ENCODE measurements around the gene FGD3. TPM values are rescaled to one million over a fixed set of nuclear protein-coding genes. Genes with fewer than 3 reads are reported as not detected.

The FGD3 gene
- total RNA-seq, 1 donor: not detected

- no peaks in the 10 kb centered on the region for H3K4me1 ChIP-seq (ENCODE audit: insufficient read depth, low read length)
- H2AFZ ChIP-seq (ENCODE audit: low read length): no peak overlapping the region
- DNase-seq (ENCODE audit: insufficient read length, low spot score, missing footprints): no peak
- peaks cover 10% of the 10 kb centered on the region for H3K27me3 ChIP-seq (ENCODE audit: insufficient read depth, low read length)
- H3K79me2 ChIP-seq (ENCODE audit: insufficient read depth, low read length): no peaks in the 10 kb centered on the region
- H3K4me3 ChIP-seq (ENCODE audit: insufficient read depth, low read length): no peak overlapping the region
- H3K27ac ChIP-seq (ENCODE audit: low read depth, low read length): no peak overlapping the region
- TF ChIP-seq CTCF (IDR thresholded peaks at IDR 0.05; ENCODE audit: extremely low read depth, low read depth, low read length): no peak
- no peaks in the 10 kb centered on the region for H3K9me3 ChIP-seq (ENCODE audit: low read depth, low read length)
- H3K4me2 ChIP-seq (ENCODE audit: insufficient read depth, low read length): no peak overlapping the region
- H3K36me3 ChIP-seq (ENCODE audit: insufficient read depth, low read length): no peaks in the 10 kb centered on the region
- no peaks in the 10 kb centered on the region for H4K20me1 ChIP-seq (ENCODE audit: insufficient read depth, low read length)
Observed at GRCh38 chr9:92941861-92942260, 5.5 kb upstream of the FGD3 start.

GRCh38 chr9:92942688-92943616, 4.4 kb upstream of the FGD3 start:
- TF ChIP-seq CTCF (IDR thresholded peaks at IDR 0.05; ENCODE audit: extremely low read depth, low read depth, low read length): no peak
- no peak overlapping the region for H3K4me2 ChIP-seq (ENCODE audit: insufficient read depth, low read length)
- no peaks in the 10 kb centered on the region for H3K4me1 ChIP-seq (ENCODE audit: insufficient read depth, low read length)
- no peaks in the 10 kb centered on the region for H4K20me1 ChIP-seq (ENCODE audit: insufficient read depth, low read length)
- H3K4me3 ChIP-seq (ENCODE audit: insufficient read depth, low read length): no peak overlapping the region
- H3K36me3 ChIP-seq (ENCODE audit: insufficient read depth, low read length): no peaks in the 10 kb centered on the region
- no peaks in the 10 kb centered on the region for H3K79me2 ChIP-seq (ENCODE audit: insufficient read depth, low read length)
- H3K27me3 ChIP-seq (ENCODE audit: insufficient read depth, low read length): peaks cover 21% of the 10 kb centered on the region
- H3K27ac ChIP-seq (ENCODE audit: low read depth, low read length): no peak overlapping the region
- no peaks in the 10 kb centered on the region for H3K9me3 ChIP-seq (ENCODE audit: low read depth, low read length)
- DNase-seq (ENCODE audit: insufficient read length, low spot score, missing footprints): no peak
- H2AFZ ChIP-seq (ENCODE audit: low read length): no peak overlapping the region

GRCh38 chr9:92944921-92945320, 2.4 kb upstream of the FGD3 start:
- Histone ChIP-seq H3K27me3 (ENCODE audit: insufficient read depth, low read length) (peaks cover 33% of the 10 kb centered on the region), H3K4me2 (ENCODE audit: insufficient read depth, low read length) (no peak overlapping the region), H3K79me2 (ENCODE audit: insufficient read depth, low read length) (no peaks in the 10 kb centered on the region), H3K36me3 (ENCODE audit: insufficient read depth, low read length) (no peaks in the 10 kb centered on the region), H3K4me1 (ENCODE audit: insufficient read depth, low read length) (no peaks in the 10 kb centered on the region), H4K20me1 (ENCODE audit: insufficient read depth, low read length) (no peaks in the 10 kb centered on the region), H3K4me3 (ENCODE audit: insufficient read depth, low read length) (no peak overlapping the region), H3K27ac (ENCODE audit: low read depth, low read length) (no peak overlapping the region), H2AFZ (ENCODE audit: low read length) (no peak overlapping the region), H3K9me3 (ENCODE audit: low read depth, low read length) (no peaks in the 10 kb centered on the region)
- no peak for TF ChIP-seq CTCF (IDR thresholded peaks at IDR 0.05; ENCODE audit: extremely low read depth, low read depth, low read length)
- peak; percentile 66 for DNase-seq (ENCODE audit: insufficient read length, low spot score, missing footprints)

GRCh38 chr9:92945796-92946195, 1.5 kb upstream of the FGD3 start:
- H3K36me3 ChIP-seq (ENCODE audit: insufficient read depth, low read length): no peaks in the 10 kb centered on the region

More at GRCh38 chr9:92945796-92946195, 1.5 kb upstream of the FGD3 start:
- Histone ChIP-seq H3K4me3 (ENCODE audit: insufficient read depth, low read length) (no peak overlapping the region), H3K79me2 (ENCODE audit: insufficient read depth, low read length) (no peaks in the 10 kb centered on the region), H2AFZ (ENCODE audit: low read length) (no peak overlapping the region), H3K9me3 (ENCODE audit: low read depth, low read length) (no peaks in the 10 kb centered on the region), H3K4me2 (ENCODE audit: insufficient read depth, low read length) (no peak overlapping the region), H3K27me3 (ENCODE audit: insufficient read depth, low read length) (peaks cover 35% of the 10 kb centered on the region), H3K27ac (ENCODE audit: low read depth, low read length) (no peak overlapping the region), H4K20me1 (ENCODE audit: insufficient read depth, low read length) (no peaks in the 10 kb centered on the region), H3K4me1 (ENCODE audit: insufficient read depth, low read length) (no peaks in the 10 kb centered on the region)
- no peak for DNase-seq (ENCODE audit: insufficient read length, low spot score, missing footprints)
- TF ChIP-seq CTCF (IDR thresholded peaks at IDR 0.05; ENCODE audit: extremely low read depth, low read depth, low read length): no peak
